Natural killer cell (primary cell): Measurements from ENCODE around the gene PDE2A. TPM values are rescaled to one million over a fixed set of nuclear protein-coding genes. Genes with fewer than 3 reads are reported as not detected.

Experiments
- ATAC-seq, 3 donors: fragments of 150-1000 bp in 2 of 3; fragments of 200-7000 bp in 1 of 3; cut with Tn5 transposase; 1 replicate in 1 of 3; 2 replicates in 2 of 3; pipeline ENCODE4 v1.10.0; 2021; ENCODE audit warnings: mild to moderate bottlenecking in 2 of 3, moderate library complexity in 2 of 3
- DNase-seq, 2 donors: peaks; one replicate each; pipeline versions ENCODE4 v3.0.0 to v3.0.0-alpha.2; 2013 to 2021; ENCODE audit warnings: mixed read lengths in 1 of 2
- H3K27ac ChIP-seq: one replicate; pipeline ENCODE4 v1.5.1; 2013; ENCODE audit warnings: mild to moderate bottlenecking, low read length
- H3K27me3 ChIP-seq: one replicate; pipeline ENCODE4 v1.6.1; 2013; ENCODE audit warnings: low read length; ENCODE audit not compliant: control insufficient read depth, insufficient read depth
- H3K36me3 ChIP-seq: one replicate; pipeline ENCODE4 v1.6.1; 2013; ENCODE audit warnings: low read length; ENCODE audit not compliant: control insufficient read depth, insufficient read depth
- H3K4me1 ChIP-seq: one replicate; pipeline ENCODE4 v1.6.1; 2013; ENCODE audit warnings: low read length; ENCODE audit not compliant: control insufficient read depth, insufficient read depth
- H3K4me3 ChIP-seq: one replicate; pipeline ENCODE4 v1.5.1; 2013; ENCODE audit warnings: low read length
- H3K9me3 ChIP-seq: one replicate; pipeline ENCODE4 v1.6.1; 2013; ENCODE audit warnings: low read length; ENCODE audit not compliant: control insufficient read depth, insufficient read depth
- H3K27ac Mint-ChIP-seq, 2 donors: one replicate each; pipeline ENCODE4 v1.8.0; 2022; ENCODE audit warnings: mild to moderate bottlenecking in 2 of 2, mixed read lengths in 2 of 2, moderate library complexity in 1 of 2
- H3K27me3 Mint-ChIP-seq, 2 donors: one replicate each; pipeline ENCODE4 v1.8.0; 2022; ENCODE audit warnings: low read depth in 2 of 2, mixed read lengths in 2 of 2
- H3K36me3 Mint-ChIP-seq: one replicate; pipeline ENCODE4 v1.8.0; 2022; ENCODE audit warnings: mixed read lengths
- H3K4me1 Mint-ChIP-seq, 2 donors: one replicate each; pipeline ENCODE4 v1.8.0; 2022; ENCODE audit warnings: mixed read lengths in 2 of 2
- H3K4me3 Mint-ChIP-seq: one replicate; pipeline ENCODE4 v1.8.0; 2022; ENCODE audit warnings: mild to moderate bottlenecking, moderate library complexity, mixed read lengths
- H3K9me3 Mint-ChIP-seq, 2 donors: one replicate each; pipeline ENCODE4 v1.8.0; 2022; ENCODE audit warnings: mixed read lengths in 2 of 2
- CTCF ChIP-seq: fragments of 200-600 bp; IDR thresholded peaks from one replicate; pipeline ENCODE4 v1.8.0; 2022; ENCODE audit warnings: antibody characterized with exemption
- WGBS: methylation state at CpG from one replicate; pipeline ENCODE4 v1.1.7; 2013; ENCODE audit warnings: missing lambda C conversion rate; ENCODE audit not compliant: insufficient coverage; 5-methylcytosine and 5-hydroxymethylcytosine counted together
- intact Hi-C: fragments of 100-400 bp; cut with micrococcal nuclease; formaldehyde crosslinking; loops from one replicate; pipeline ENCODE4 v1.14.2; 2022
- total RNA-seq, 4 donors: library from RNA; stranded (reverse); fragments of 120-200 nt in 1 of 4; gene quantifications; one replicate each; pipeline versions ENCODE4 v1.2.3 to v1.2.4, GENCODE V29; 2013 to 2022

Gene PDE2A
- total RNA-seq, 3 donors from 2014 or later (not counting 1 experiment from before 2014, with no cell fraction given): 8.7 to 11.9 (median 9.0) TPM

- Mint-ChIP-seq H3K9me3 (no peaks in the 10 kb centered on the region), H3K4me3 (no peak overlapping the region), H3K36me3 (no peaks in the 10 kb centered on the region), H3K27ac (no peak overlapping the region), H3K4me1 (peaks cover 12 to 16% of the 10 kb centered on the region in 2 donors), H3K27me3 (peaks cover 0 to 8% of the 10 kb centered on the region in 2 donors)
- H3K9me3 ChIP-seq: no peaks in the 10 kb centered on the region
- no peaks in the 10 kb centered on the region for H3K27me3 ChIP-seq
- 55% methylated on average over 12 of the region's 12 CpGs for WGBS
- H3K27ac ChIP-seq: no peak overlapping the region
- DNase-seq: no peak
- peaks cover 14% of the 10 kb centered on the region for H3K4me1 ChIP-seq
- H3K36me3 ChIP-seq: no peaks in the 10 kb centered on the region
- intact Hi-C loops: no loop called here
- no peak for TF ChIP-seq CTCF
- ATAC-seq: peak in 2 of 3 donors; percentile 29 to 36
- no peak overlapping the region for H3K4me3 ChIP-seq
Observed at GRCh38 chr11:72624496-72625201, 49.6 kb downstream of the PDE2A start.

- Mint-ChIP-seq H3K27ac (peak overlapping the region in 1 of 2 donors; percentile 21), H3K27me3 (peaks cover 0 to 12% of the 10 kb centered on the region in 2 donors), H3K9me3 (no peaks in the 10 kb centered on the region), H3K4me3 (no peak overlapping the region), H3K4me1 (peaks cover 12 to 16% of the 10 kb centered on the region in 2 donors), H3K36me3 (no peaks in the 10 kb centered on the region)
- H3K27ac ChIP-seq: no peak overlapping the region
- no peaks in the 10 kb centered on the region for H3K36me3 ChIP-seq
- TF ChIP-seq CTCF: no peak
- no peaks in the 10 kb centered on the region for H3K27me3 ChIP-seq
- no peaks in the 10 kb centered on the region for H3K9me3 ChIP-seq
- intact Hi-C loops: no loop called here
- 86% methylated on average over 8 of the region's 8 CpGs for WGBS
- no peak for DNase-seq
- H3K4me1 ChIP-seq: peaks cover 14% of the 10 kb centered on the region
- ATAC-seq: no peak
- no peak overlapping the region for H3K4me3 ChIP-seq
Observed at GRCh38 chr11:72623052-72623451, 51.2 kb downstream of the PDE2A start.

- peaks cover 14% of the 10 kb centered on the region for H3K4me1 ChIP-seq
- H3K4me3 ChIP-seq: no peak overlapping the region
- no peak overlapping the region for H3K27ac ChIP-seq
- Mint-ChIP-seq H3K9me3 (no peaks in the 10 kb centered on the region), H3K4me3 (no peak overlapping the region), H3K4me1 (peaks cover 12 to 16% of the 10 kb centered on the region in 2 donors), H3K36me3 (no peaks in the 10 kb centered on the region), H3K27me3 (peaks cover 0 to 12% of the 10 kb centered on the region in 2 donors), H3K27ac (peak overlapping the region in 1 of 2 donors; percentile 47)
- no peaks in the 10 kb centered on the region for H3K36me3 ChIP-seq
- no peak for TF ChIP-seq CTCF
- ATAC-seq (peak in 1 of 3 donors; percentile 55), DNase-seq (peak in 1 of 2 donors; percentile 22)
- no peaks in the 10 kb centered on the region for H3K9me3 ChIP-seq
- H3K27me3 ChIP-seq: no peaks in the 10 kb centered on the region
- 74% methylated on average over 4 of the region's 4 CpGs for WGBS
- intact Hi-C loops: no loop called here
Observed at GRCh38 chr11:72621008-72621610, 53.1 kb downstream of the PDE2A start.
